ENCODE results near the gene CCDC93.

CCDC93 gene

DNA sequence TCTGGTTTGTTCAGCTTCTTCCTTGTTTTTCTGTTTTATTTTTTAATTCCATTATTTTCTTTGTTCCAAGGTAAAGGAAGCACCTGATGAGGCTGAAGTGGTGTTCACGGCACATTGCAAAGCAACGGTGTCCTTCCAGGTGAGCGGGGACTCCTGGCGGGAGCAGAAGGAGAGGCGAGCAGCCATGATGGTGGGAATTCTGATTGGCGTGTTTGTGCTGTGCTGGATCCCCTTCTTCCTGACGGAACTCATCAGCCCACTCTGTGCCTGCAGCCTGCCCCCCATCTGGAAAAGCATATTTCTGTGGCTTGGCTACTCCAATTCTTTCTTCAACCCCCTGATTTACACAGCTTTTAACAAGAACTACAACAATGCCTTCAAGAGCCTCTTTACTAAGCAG lies 110.9 kb downstream of the CCDC93 start:
- Histone ChIP-seq H3K4me3 (ENCODE audit: control insufficient read depth in 1 of 7, extremely low read depth in 1 of 7, insufficient read depth in 4 of 7, low read depth in 2 of 7, low read length in 6 of 7) (no peak overlapping the region), H3K4me1 (ENCODE audit: control extremely low read depth in 1 of 4, control insufficient read depth in 4 of 4, insufficient read depth in 4 of 4, low read length in 3 of 4) (no peaks in the 10 kb centered on the region), H3K9me3 (ENCODE audit: control extremely low read depth in 1 of 5, control insufficient read depth in 4 of 5, insufficient read depth in 2 of 5, low read depth in 1 of 5, low read length in 4 of 5) (peaks cover 0 to 4% (median 0%) of the 10 kb centered on the region in 5 experiments), H3K27ac (ENCODE audit: insufficient read depth in 1 of 2, low read depth in 1 of 2, low read length in 2 of 2, poor library complexity in 1 of 2, severe bottlenecking in 2 of 2) (no peak overlapping the region), H3K36me3 (ENCODE audit: control insufficient read depth in 4 of 4, insufficient read depth in 4 of 4, low read length in 3 of 4) (no peaks in the 10 kb centered on the region), H3K27me3 (replicated peaks in 2 of 5; ENCODE audit: control insufficient read depth in 4 of 5, insufficient read depth in 5 of 5, low read length in 4 of 5) (no peaks in the 10 kb centered on the region)
- WGBS (ENCODE audit: insufficient coverage), result 95% methylated on average over 6 of the region's 7 CpGs
- POLR2A ChIA-PET, result no interaction called here
- no peak for DNase-seq
- CTCF ChIA-PET, result no interaction called here

DNA sequence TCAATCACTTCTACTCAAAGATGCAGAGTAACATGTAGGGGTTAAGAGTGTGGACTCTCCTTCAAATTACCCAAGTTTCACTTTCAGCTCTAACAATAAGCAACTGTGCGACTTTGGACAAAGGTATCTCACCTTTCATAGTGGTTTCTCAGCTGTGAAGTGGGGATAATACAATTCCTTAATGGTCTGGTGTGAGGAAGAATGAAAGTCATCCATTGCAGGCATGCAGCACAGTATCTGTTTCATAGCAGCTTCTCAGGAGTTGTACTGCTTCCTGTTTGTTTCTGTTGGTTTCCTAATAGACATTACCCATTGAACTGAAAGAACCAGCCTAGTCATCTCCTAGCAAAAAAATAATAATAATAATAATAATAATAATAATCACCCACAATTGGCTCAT lies 125.0 kb downstream of the CCDC93 start:
- no peak for DNase-seq
- Histone ChIP-seq H3K4me3 (ENCODE audit: control insufficient read depth in 1 of 7, extremely low read depth in 1 of 7, insufficient read depth in 4 of 7, low read depth in 2 of 7, low read length in 6 of 7) (no peak overlapping the region), H3K36me3 (ENCODE audit: control insufficient read depth in 4 of 4, insufficient read depth in 4 of 4, low read length in 3 of 4) (no peaks in the 10 kb centered on the region), H3K9me3 (ENCODE audit: control extremely low read depth in 1 of 5, control insufficient read depth in 4 of 5, insufficient read depth in 2 of 5, low read depth in 1 of 5, low read length in 4 of 5) (peaks cover 0 to under 1% (median 0%) of the 10 kb centered on the region in 5 experiments), H3K27ac (ENCODE audit: insufficient read depth in 1 of 2, low read depth in 1 of 2, low read length in 2 of 2, poor library complexity in 1 of 2, severe bottlenecking in 2 of 2) (no peak overlapping the region), H3K4me1 (ENCODE audit: control extremely low read depth in 1 of 4, control insufficient read depth in 4 of 4, insufficient read depth in 4 of 4, low read length in 3 of 4) (no peaks in the 10 kb centered on the region), H3K27me3 (replicated peaks in 2 of 5; ENCODE audit: control insufficient read depth in 4 of 5, insufficient read depth in 5 of 5, low read length in 4 of 5) (peaks cover 0 to 6% (median 0%) of the 10 kb centered on the region in 5 experiments)
- ChIA-PET CTCF (no interaction called here), POLR2A (no interaction called here)
- WGBS (ENCODE audit: insufficient coverage), result no CpG with 5 or more reads among the region's 1 CpG

DNA sequence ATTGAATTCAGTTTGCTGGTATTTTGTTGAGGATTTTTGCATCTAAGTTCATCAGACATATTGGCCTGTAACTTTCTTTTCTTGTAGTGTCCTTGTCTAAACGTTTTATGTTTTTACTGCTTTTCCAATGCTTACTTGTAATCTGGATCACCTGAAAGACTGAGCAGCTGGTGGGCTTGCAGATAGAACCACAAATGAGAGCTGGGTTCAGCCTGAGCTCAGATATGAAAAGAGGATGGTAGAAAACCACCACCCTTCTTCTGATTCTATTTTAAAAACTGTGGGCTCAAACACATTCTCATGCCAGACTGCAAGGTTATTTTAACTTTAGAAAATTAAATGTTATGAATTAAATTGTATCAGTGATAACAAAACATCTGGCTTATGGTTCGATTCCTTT lies 128.6 kb downstream of the CCDC93 start:
- no peak overlapping the region for H3K4me3 ChIP-seq (ENCODE audit: control insufficient read depth in 1 of 7, extremely low read depth in 1 of 7, insufficient read depth in 4 of 7, low read depth in 2 of 7, low read length in 6 of 7)
- no peaks in the 10 kb centered on the region for H3K36me3 ChIP-seq (ENCODE audit: control insufficient read depth in 4 of 4, insufficient read depth in 4 of 4, low read length in 3 of 4)
- DNase-seq, result no peak
- POLR2A ChIA-PET, result no interaction called here
- H3K4me1 ChIP-seq (ENCODE audit: control extremely low read depth in 1 of 4, control insufficient read depth in 4 of 4, insufficient read depth in 4 of 4, low read length in 3 of 4), result no peaks in the 10 kb centered on the region
- CTCF ChIA-PET, result no interaction called here
- peaks cover 0 to 6% (median 0%) of the 10 kb centered on the region in 5 experiments for H3K27me3 ChIP-seq (replicated peaks in 2 of 5; ENCODE audit: control insufficient read depth in 4 of 5, insufficient read depth in 5 of 5, low read length in 4 of 5)
- no peak overlapping the region for H3K27ac ChIP-seq (ENCODE audit: insufficient read depth in 1 of 2, low read depth in 1 of 2, low read length in 2 of 2, poor library complexity in 1 of 2, severe bottlenecking in 2 of 2)
- WGBS (ENCODE audit: insufficient coverage), result no CpG with 5 or more reads among the region's 2 CpGs
- H3K9me3 ChIP-seq (ENCODE audit: control extremely low read depth in 1 of 5, control insufficient read depth in 4 of 5, insufficient read depth in 2 of 5, low read depth in 1 of 5, low read length in 4 of 5), result peaks cover 0 to 6% (median 0%) of the 10 kb centered on the region in 5 experiments

DNA sequence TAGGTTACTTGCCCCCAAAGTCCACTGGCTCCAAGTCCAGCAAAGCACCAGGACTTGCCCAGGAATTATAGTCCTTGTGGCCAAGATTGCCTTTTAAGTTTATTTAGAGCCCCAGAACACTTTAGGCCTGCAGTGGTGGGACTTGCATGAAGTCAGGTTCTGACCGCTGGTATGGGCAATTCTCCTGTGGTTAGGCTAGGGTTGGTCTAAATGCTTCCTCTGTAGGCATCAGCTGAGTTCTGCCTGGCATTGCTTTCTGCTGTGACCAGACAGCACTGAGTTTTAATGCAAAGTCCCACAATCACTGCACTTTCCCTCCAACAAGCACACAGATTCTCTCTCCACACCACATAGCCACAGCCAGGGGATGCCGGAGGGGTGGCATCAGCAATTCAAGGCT lies 134.9 kb downstream of the CCDC93 start:
- ChIA-PET CTCF (no interaction called here), POLR2A (no interaction called here)
- no peak overlapping the region for H3K27ac ChIP-seq (ENCODE audit: insufficient read depth in 1 of 2, low read depth in 1 of 2, low read length in 2 of 2, poor library complexity in 1 of 2, severe bottlenecking in 2 of 2)
- no peaks in the 10 kb centered on the region for H3K36me3 ChIP-seq (ENCODE audit: control insufficient read depth in 4 of 4, insufficient read depth in 4 of 4, low read length in 3 of 4)
- WGBS (ENCODE audit: insufficient coverage), result 100% methylated on average over 1 of the region's 2 CpGs
- no peak for DNase-seq
- no peaks in the 10 kb centered on the region for H3K27me3 ChIP-seq (replicated peaks in 2 of 5; ENCODE audit: control insufficient read depth in 4 of 5, insufficient read depth in 5 of 5, low read length in 4 of 5)
- H3K4me1 ChIP-seq (ENCODE audit: control extremely low read depth in 1 of 4, control insufficient read depth in 4 of 4, insufficient read depth in 4 of 4, low read length in 3 of 4), result no peaks in the 10 kb centered on the region
- no peak overlapping the region for H3K4me3 ChIP-seq (ENCODE audit: control insufficient read depth in 1 of 7, extremely low read depth in 1 of 7, insufficient read depth in 4 of 7, low read depth in 2 of 7, low read length in 6 of 7)
- peaks cover 0 to 10% (median 0%) of the 10 kb centered on the region in 5 experiments for H3K9me3 ChIP-seq (ENCODE audit: control extremely low read depth in 1 of 5, control insufficient read depth in 4 of 5, insufficient read depth in 2 of 5, low read depth in 1 of 5, low read length in 4 of 5)

DNA sequence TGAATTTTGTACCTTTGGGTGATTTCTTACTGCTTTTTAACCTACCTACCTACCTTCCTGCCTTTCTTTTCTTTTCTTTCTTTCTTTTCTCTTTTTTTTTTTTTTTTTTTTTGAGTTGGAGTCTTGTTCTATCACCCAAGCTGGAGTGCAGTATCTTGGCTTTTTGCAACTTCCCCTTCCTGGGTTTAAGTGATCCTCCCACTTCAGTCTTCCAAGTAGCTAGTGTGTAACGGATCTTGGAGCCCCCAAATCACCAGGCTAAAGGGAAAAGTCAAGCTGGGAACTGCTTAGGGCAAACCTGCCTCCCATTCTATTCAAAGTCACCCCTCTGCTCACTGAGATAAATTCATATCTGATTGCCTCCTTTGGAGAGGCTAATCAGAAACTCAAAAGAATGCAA lies 138.1 kb downstream of the CCDC93 start:
- H3K27ac ChIP-seq (ENCODE audit: insufficient read depth in 1 of 2, low read depth in 1 of 2, low read length in 2 of 2, poor library complexity in 1 of 2, severe bottlenecking in 2 of 2), result no peak overlapping the region
- POLR2A ChIA-PET, result no interaction called here
- H3K27me3 ChIP-seq (replicated peaks in 2 of 5; ENCODE audit: control insufficient read depth in 4 of 5, insufficient read depth in 5 of 5, low read length in 4 of 5), result no peaks in the 10 kb centered on the region
- WGBS (ENCODE audit: insufficient coverage), result 50% methylated on average over 1 of the region's 1 CpG
- H3K36me3 ChIP-seq (ENCODE audit: control insufficient read depth in 4 of 4, insufficient read depth in 4 of 4, low read length in 3 of 4), result no peaks in the 10 kb centered on the region
- H3K9me3 ChIP-seq (ENCODE audit: control extremely low read depth in 1 of 5, control insufficient read depth in 4 of 5, insufficient read depth in 2 of 5, low read depth in 1 of 5, low read length in 4 of 5), result peaks cover 0 to 3% (median 0%) of the 10 kb centered on the region in 5 experiments
- DNase-seq, result no peak
- CTCF ChIA-PET, result no interaction called here
- no peak overlapping the region for H3K4me3 ChIP-seq (ENCODE audit: control insufficient read depth in 1 of 7, extremely low read depth in 1 of 7, insufficient read depth in 4 of 7, low read depth in 2 of 7, low read length in 6 of 7)
- H3K4me1 ChIP-seq (ENCODE audit: control extremely low read depth in 1 of 4, control insufficient read depth in 4 of 4, insufficient read depth in 4 of 4, low read length in 3 of 4), result no peaks in the 10 kb centered on the region

All from common myeloid progenitor, CD34-positive (primary cell).